A549 (cell line): Measurements from ENCODE around the gene COPG1.

Experiments
- CTCF ChIP-seq: fragments of >200 bp; sonication (Bioruptor Twin); formaldehyde crosslinking; IDR thresholded peaks from 3 replicates; pipeline ENCODE4 v1.5.1; 2016
- HDAC2 ChIP-seq: fragments of 200-600 bp; sonication (generic); IDR thresholded peaks from 2 replicates; pipeline ENCODE4 v1.6.1; 2016
- PHF8 ChIP-seq: fragments of 200-600 bp; sonication (generic); IDR thresholded peaks from 2 replicates; pipeline ENCODE4 v1.6.1; 2016; ENCODE audit warnings: low read depth, mild to moderate bottlenecking, antibody characterized with exemption, moderate library complexity, borderline replicate concordance
- RAD21 ChIP-seq, 2 experiments: fragments of >200 bp in 1 of 2; sonication (Bioruptor Twin) in 1 of 2; formaldehyde crosslinking in 1 of 2; IDR thresholded peaks in 1 of 2; conservative IDR thresholded peaks in 1 of 2; 2 replicates in 1 of 2; 3 replicates in 1 of 2; pipeline ENCODE4 v1.6.1; 2012 to 2018; ENCODE audit warnings: inconsistent platforms in 1 of 2
- RARB ChIP-seq: fragments of 250-450 bp; sonication (Bioruptor Pico); IDR thresholded peaks from 2 replicates; pipeline ENCODE4 v1.8.0; 2021; ENCODE audit warnings: mild to moderate bottlenecking, moderate library complexity
- REST ChIP-seq: fragments of 200-600 bp; sonication (generic); IDR thresholded peaks from 2 replicates; pipeline ENCODE4 v1.6.1; 2016; ENCODE audit warnings: antibody characterized with exemption, mild to moderate bottlenecking, moderate library complexity
- RFX5 ChIP-seq: fragments of 450-650 bp; IDR thresholded peaks from 2 replicates; pipeline ENCODE4 v1.7.1; 2014; ENCODE audit warnings: antibody characterized with exemption, mild to moderate bottlenecking, moderate library complexity
- SREBF2 ChIP-seq: fragments of 450-650 bp; IDR thresholded peaks from 2 replicates; pipeline ENCODE4 v1.6.1; 2014; ENCODE audit warnings: mild to moderate bottlenecking, moderate library complexity

GRCh38 chr3:129231331-129232119, 17.9 kb upstream of the COPG1 start:
- no peak for TF ChIP-seq CTCF
- no peak for TF ChIP-seq RARB
- TF ChIP-seq REST, result no peak
- no peak for TF ChIP-seq RAD21 (conservative IDR thresholded peaks at IDR 0.05 in 1 of 2, IDR thresholded peaks at IDR 0.05 in 1 of 2)
- TF ChIP-seq SREBF2, result no peak
- TF ChIP-seq PHF8, result no peak
- TF ChIP-seq HDAC2, result no peak
- TF ChIP-seq RFX5, result no peak
